ENCODE measurements around the gene PSMD8.

The PSMD8 gene

GRCh38 chr19:38391911-38392464 is 17.6 kb downstream of the PSMD8 start:
- no peak for TF ChIP-seq CTCF (conservative IDR thresholded peaks at IDR 0.05; ENCODE audit: low read depth, low read length)
- H3K4me3 ChIP-seq (ENCODE audit: low read length), result no peak overlapping the region

GRCh38 chr19:38392707-38393308 is 18.4 kb downstream of the PSMD8 start:
- no peak overlapping the region for H3K4me3 ChIP-seq (ENCODE audit: low read length)
- no peak for TF ChIP-seq CTCF (conservative IDR thresholded peaks at IDR 0.05; ENCODE audit: low read depth, low read length)
- no peak for DNase-seq (ENCODE audit: low read depth)

More at GRCh38 chr19:38391911-38392464, 17.6 kb downstream of the PSMD8 start:
- no peak for DNase-seq (ENCODE audit: low read depth)

- H3K4me3 ChIP-seq (ENCODE audit: low read length), result no peak overlapping the region
- no peak for TF ChIP-seq CTCF (conservative IDR thresholded peaks at IDR 0.05; ENCODE audit: low read depth, low read length)
- no peak for DNase-seq (ENCODE audit: low read depth)
Measured at GRCh38 chr19:38394488-38394887, 20.1 kb downstream of the PSMD8 start.

- no peak overlapping the region for H3K4me3 ChIP-seq (ENCODE audit: low read length)
- no peak for DNase-seq (ENCODE audit: low read depth)
- no peak for TF ChIP-seq CTCF (conservative IDR thresholded peaks at IDR 0.05; ENCODE audit: low read depth, low read length)
Measured at GRCh38 chr19:38395381-38396114, 21.2 kb downstream of the PSMD8 start.

GRCh38 chr19:38399081-38399480 is 24.7 kb downstream of the PSMD8 start:
- H3K4me3 ChIP-seq (ENCODE audit: low read length), result no peak overlapping the region
- TF ChIP-seq CTCF (conservative IDR thresholded peaks at IDR 0.05; ENCODE audit: low read depth, low read length), result no peak
- no peak for DNase-seq (ENCODE audit: low read depth)

GRCh38 chr19:38399537-38399936 is 25.2 kb downstream of the PSMD8 start:
- no peak for DNase-seq (ENCODE audit: low read depth)
- TF ChIP-seq CTCF (conservative IDR thresholded peaks at IDR 0.05; ENCODE audit: low read depth, low read length), result no peak
- H3K4me3 ChIP-seq (ENCODE audit: low read length), result no peak overlapping the region

- no peak overlapping the region for H3K4me3 ChIP-seq (ENCODE audit: low read length)
- no peak for TF ChIP-seq CTCF (conservative IDR thresholded peaks at IDR 0.05; ENCODE audit: low read depth, low read length)
- no peak for DNase-seq (ENCODE audit: low read depth)
Measured at GRCh38 chr19:38400361-38400760, 26.0 kb downstream of the PSMD8 start.

Measured in retinal pigment epithelial cell (primary cell).